Skeletal muscle satellite cell (primary cell): ENCODE results near the gene NANOS3.

Experiments used
- H3K27me3 ChIP-seq: 2 replicates; pipeline ENCODE4 v1.7.0; 2013; ENCODE audit warnings: low read length; ENCODE audit not compliant: control insufficient read depth, insufficient read depth
- H3K36me3 ChIP-seq: 2 replicates; pipeline ENCODE4 v1.7.0; 2013; ENCODE audit warnings: mild to moderate bottlenecking, control low read depth, low read length; ENCODE audit not compliant: insufficient read depth
- H3K4me1 ChIP-seq: 2 replicates; pipeline ENCODE4 v1.7.0; 2013; ENCODE audit warnings: low read length; ENCODE audit not compliant: control insufficient read depth, insufficient read depth
- H3K4me2 ChIP-seq: 2 replicates; pipeline ENCODE4 v1.7.0; 2013; ENCODE audit warnings: mild to moderate bottlenecking, low read length
- H3K4me3 ChIP-seq: 2 replicates; pipeline ENCODE4 v1.7.0; 2013; ENCODE audit warnings: low read length
- H3K9ac ChIP-seq: 2 replicates; pipeline ENCODE4 v1.7.0; 2013; ENCODE audit warnings: mild to moderate bottlenecking, low read depth, low read length, moderate library complexity
- H3K9me3 ChIP-seq: replicated peaks from 2 replicates; pipeline ENCODE4 v1.7.0; 2013; ENCODE audit warnings: mild to moderate bottlenecking, control low read depth, low read length

NANOS3 gene

DNA sequence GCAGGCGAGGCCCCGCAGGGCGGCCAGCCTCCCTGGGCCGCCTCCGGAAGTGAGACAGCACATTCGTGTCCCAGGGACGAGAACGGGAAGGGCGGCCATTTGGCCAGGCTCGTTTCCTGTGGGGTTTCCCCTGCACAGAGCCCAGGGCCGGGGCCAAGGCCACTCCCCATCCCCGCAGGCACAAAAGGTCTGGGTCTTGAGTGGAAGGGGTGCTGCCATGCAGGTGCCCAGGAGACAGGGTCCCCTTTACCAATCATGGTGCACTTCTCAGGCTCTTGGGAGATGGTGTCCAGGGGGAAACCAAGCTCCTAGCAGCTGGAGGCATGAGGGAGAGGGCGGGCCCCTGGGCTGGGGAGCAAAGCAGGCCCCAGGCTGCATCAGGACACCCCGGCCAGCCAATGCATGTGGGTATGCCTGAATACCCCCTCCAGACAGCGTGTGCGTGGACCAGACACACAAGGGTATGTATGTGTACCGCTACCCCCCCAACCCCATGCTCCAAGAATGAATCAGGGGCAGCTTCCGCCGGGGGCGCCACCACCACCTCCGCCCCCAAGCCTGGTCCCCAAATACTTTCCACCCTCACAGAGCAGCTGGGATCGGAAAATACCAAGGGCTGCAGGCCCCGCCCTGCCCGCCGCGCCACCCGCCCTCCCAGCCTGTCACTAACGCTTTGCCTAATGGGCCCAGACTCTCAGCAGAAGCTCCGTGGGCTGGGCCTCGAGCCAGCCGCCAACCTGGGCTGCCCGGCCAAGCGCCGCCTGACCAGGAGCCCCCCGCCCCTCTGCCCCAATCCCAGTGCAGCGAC, 37.6 kb upstream of the NANOS3 start:
- H3K9me3 ChIP-seq = no peaks in the 10 kb centered on the region
- no peaks in the 10 kb centered on the region for H3K27me3 ChIP-seq
- H3K4me1 ChIP-seq = peaks cover 58% of the 10 kb centered on the region
- peak overlapping the region; percentile 93 for H3K4me2 ChIP-seq
- peak overlapping the region; percentile 95 for H3K4me3 ChIP-seq
- peaks cover 53% of the 10 kb centered on the region for H3K36me3 ChIP-seq
- H3K9ac ChIP-seq = peak overlapping the region; percentile 98

DNA sequence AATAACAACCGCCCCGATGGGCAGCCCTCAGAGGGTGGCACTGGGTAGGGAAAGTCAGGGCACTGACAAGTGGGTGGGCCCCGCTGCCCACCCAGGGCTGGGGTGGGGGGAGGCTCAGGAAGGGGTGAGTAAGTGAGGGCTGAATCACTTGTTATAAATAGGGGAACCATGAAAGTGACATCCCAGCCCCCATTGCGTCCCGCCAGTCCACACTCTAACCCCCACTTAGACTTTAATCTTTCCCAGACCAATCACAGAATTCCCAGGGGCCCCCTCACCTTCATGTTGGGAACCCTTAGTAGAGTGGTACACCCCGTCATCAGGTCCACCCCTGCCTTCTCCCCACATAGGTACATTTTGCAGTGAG, 37.0 kb upstream of the NANOS3 start:
- H3K9ac ChIP-seq = peak overlapping the region; percentile 98
- H3K4me2 ChIP-seq = peak overlapping the region; percentile 93
- no peaks in the 10 kb centered on the region for H3K27me3 ChIP-seq
- peak overlapping the region; percentile 95 for H3K4me3 ChIP-seq
- peaks cover 47% of the 10 kb centered on the region for H3K36me3 ChIP-seq
- H3K9me3 ChIP-seq = no peaks in the 10 kb centered on the region
- peaks cover 53% of the 10 kb centered on the region for H3K4me1 ChIP-seq

DNA sequence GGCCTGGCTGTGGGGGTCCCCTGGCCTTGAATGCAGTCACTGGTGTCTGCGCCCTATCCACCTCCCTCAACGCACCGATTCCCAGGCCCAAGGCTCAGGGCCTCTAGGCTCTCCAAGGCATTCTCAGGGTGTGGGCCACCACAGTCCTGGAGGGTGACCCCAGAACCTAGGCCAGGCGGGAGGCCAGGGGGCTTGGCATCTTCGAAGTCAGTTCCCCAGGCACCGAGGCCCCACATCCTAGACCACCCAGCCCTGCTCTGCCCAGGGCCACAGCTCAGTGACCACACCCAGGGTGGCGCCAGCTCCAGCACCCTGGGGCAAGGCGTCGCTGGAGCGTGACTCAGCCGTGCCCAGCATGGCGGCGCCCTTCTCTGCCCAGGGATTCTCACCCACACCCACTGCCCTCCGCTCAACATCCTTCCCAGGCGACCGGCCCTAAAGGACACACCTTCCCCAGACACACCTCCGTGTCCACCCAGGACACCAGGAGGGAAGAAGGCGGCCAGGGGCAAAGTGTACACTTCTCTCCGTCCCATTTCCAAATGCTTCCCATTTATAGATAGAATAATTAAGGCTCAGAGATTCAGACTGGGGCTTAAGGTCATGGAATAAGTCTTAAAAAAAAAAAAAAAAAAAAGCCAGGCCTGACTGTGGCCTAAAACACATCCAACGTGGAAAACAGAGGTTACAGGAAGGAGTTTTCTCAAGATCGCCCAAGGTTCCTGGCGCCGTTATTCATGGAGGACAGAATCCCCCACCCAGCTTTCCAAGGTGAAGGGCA, 36.4 kb upstream of the NANOS3 start:
- Histone ChIP-seq H3K4me3 (peak overlapping the region; percentile 95), H3K27me3 (no peaks in the 10 kb centered on the region), H3K9me3 (no peaks in the 10 kb centered on the region), H3K36me3 (peaks cover 47% of the 10 kb centered on the region), H3K4me2 (peak overlapping the region; percentile 93), H3K9ac (peak overlapping the region; percentile 98), H3K4me1 (peaks cover 49% of the 10 kb centered on the region)

GRCh38 chr19:13841086-13841961, 35.6 kb upstream of the NANOS3 start:
- Histone ChIP-seq H3K4me1 (peaks cover 47% of the 10 kb centered on the region), H3K36me3 (peaks cover 38% of the 10 kb centered on the region), H3K9ac (peak overlapping the region; percentile 98), H3K4me3 (peak overlapping the region; percentile 95), H3K27me3 (no peaks in the 10 kb centered on the region), H3K9me3 (no peaks in the 10 kb centered on the region), H3K4me2 (peak overlapping the region; percentile 93)

DNA sequence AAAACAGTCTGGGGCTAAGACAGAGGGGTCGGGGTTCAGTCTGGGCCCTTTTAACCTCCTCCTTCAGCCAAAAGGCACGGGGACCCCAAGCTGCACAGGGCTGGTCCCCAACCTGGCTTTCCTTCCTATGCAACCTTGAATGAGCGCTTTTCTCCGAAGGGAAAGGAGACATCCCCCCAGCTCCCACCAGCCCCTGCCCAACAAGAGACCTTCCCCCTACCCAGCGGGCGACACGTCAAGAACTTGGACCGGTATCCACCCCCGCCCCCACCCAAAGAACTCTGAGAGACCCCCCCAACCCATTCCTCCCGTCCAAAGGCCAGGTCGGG, 35.0 kb upstream of the NANOS3 start:
- H3K4me3 ChIP-seq = peak overlapping the region; percentile 95
- H3K27me3 ChIP-seq = no peaks in the 10 kb centered on the region
- H3K4me1 ChIP-seq = peaks cover 47% of the 10 kb centered on the region
- H3K9ac ChIP-seq = peak overlapping the region; percentile 98
- no peaks in the 10 kb centered on the region for H3K9me3 ChIP-seq
- H3K36me3 ChIP-seq = peaks cover 32% of the 10 kb centered on the region
- peak overlapping the region; percentile 93 for H3K4me2 ChIP-seq

- H3K27me3 ChIP-seq = no peaks in the 10 kb centered on the region
- H3K9ac ChIP-seq = peak overlapping the region; percentile 98
- no peaks in the 10 kb centered on the region for H3K9me3 ChIP-seq
- peak overlapping the region; percentile 93 for H3K4me2 ChIP-seq
- peaks cover 47% of the 10 kb centered on the region for H3K4me1 ChIP-seq
- H3K4me3 ChIP-seq = peak overlapping the region; percentile 95
- peaks cover 28% of the 10 kb centered on the region for H3K36me3 ChIP-seq
Observed at GRCh38 chr19:13842291-13843103, 34.4 kb upstream of the NANOS3 start.

GRCh38 chr19:13843104-13843921, 33.6 kb upstream of the NANOS3 start:
- Histone ChIP-seq H3K4me3 (peak overlapping the region; percentile 70), H3K27me3 (no peaks in the 10 kb centered on the region), H3K4me2 (peak overlapping the region; percentile 92), H3K9ac (peak overlapping the region; percentile 87), H3K4me1 (peaks cover 47% of the 10 kb centered on the region), H3K9me3 (no peaks in the 10 kb centered on the region), H3K36me3 (peaks cover 24% of the 10 kb centered on the region)

GRCh38 chr19:13844130-13844631, 32.8 kb upstream of the NANOS3 start:
- Histone ChIP-seq H3K36me3 (peaks cover 18% of the 10 kb centered on the region), H3K9me3 (no peaks in the 10 kb centered on the region), H3K27me3 (no peaks in the 10 kb centered on the region), H3K4me2 (no peak overlapping the region), H3K9ac (peak overlapping the region; percentile 87), H3K4me3 (no peak overlapping the region), H3K4me1 (peaks cover 45% of the 10 kb centered on the region)

GRCh38 chr19:13846557-13847406, 30.2 kb upstream of the NANOS3 start:
- Histone ChIP-seq H3K36me3 (peaks cover 2% of the 10 kb centered on the region), H3K4me3 (peak overlapping the region; percentile 73), H3K27me3 (no peaks in the 10 kb centered on the region), H3K9ac (peak overlapping the region; percentile 96), H3K4me2 (peak overlapping the region; percentile 87), H3K9me3 (no peaks in the 10 kb centered on the region), H3K4me1 (peaks cover 65% of the 10 kb centered on the region)
